IPS-18c (cell line): Measurements from ENCODE around the gene GTF3C4.
A peak's percentile ranks its signal among the peaks of the same experiment; 100 is the strongest.

ENCODE experiments used
- H3K4me3 ChIP-seq: 2 replicates; pipeline ENCODE4 v1.7.0; 2013; ENCODE audit warnings: low read depth, mild to moderate bottlenecking, low read length, moderate library complexity; ENCODE audit not compliant: insufficient read depth
- H3K9me3 ChIP-seq: one replicate; pipeline ENCODE4 v1.6.1; 2013; ENCODE audit warnings: mild to moderate bottlenecking, low read length, moderate library complexity; ENCODE audit not compliant: control insufficient read depth, insufficient read depth

The GTF3C4 gene, protein sequence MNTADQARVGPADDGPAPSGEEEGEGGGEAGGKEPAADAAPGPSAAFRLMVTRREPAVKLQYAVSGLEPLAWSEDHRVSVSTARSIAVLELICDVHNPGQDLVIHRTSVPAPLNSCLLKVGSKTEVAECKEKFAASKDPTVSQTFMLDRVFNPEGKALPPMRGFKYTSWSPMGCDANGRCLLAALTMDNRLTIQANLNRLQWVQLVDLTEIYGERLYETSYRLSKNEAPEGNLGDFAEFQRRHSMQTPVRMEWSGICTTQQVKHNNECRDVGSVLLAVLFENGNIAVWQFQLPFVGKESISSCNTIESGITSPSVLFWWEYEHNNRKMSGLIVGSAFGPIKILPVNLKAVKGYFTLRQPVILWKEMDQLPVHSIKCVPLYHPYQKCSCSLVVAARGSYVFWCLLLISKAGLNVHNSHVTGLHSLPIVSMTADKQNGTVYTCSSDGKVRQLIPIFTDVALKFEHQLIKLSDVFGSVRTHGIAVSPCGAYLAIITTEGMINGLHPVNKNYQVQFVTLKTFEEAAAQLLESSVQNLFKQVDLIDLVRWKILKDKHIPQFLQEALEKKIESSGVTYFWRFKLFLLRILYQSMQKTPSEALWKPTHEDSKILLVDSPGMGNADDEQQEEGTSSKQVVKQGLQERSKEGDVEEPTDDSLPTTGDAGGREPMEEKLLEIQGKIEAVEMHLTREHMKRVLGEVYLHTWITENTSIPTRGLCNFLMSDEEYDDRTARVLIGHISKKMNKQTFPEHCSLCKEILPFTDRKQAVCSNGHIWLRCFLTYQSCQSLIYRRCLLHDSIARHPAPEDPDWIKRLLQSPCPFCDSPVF

DNA sequence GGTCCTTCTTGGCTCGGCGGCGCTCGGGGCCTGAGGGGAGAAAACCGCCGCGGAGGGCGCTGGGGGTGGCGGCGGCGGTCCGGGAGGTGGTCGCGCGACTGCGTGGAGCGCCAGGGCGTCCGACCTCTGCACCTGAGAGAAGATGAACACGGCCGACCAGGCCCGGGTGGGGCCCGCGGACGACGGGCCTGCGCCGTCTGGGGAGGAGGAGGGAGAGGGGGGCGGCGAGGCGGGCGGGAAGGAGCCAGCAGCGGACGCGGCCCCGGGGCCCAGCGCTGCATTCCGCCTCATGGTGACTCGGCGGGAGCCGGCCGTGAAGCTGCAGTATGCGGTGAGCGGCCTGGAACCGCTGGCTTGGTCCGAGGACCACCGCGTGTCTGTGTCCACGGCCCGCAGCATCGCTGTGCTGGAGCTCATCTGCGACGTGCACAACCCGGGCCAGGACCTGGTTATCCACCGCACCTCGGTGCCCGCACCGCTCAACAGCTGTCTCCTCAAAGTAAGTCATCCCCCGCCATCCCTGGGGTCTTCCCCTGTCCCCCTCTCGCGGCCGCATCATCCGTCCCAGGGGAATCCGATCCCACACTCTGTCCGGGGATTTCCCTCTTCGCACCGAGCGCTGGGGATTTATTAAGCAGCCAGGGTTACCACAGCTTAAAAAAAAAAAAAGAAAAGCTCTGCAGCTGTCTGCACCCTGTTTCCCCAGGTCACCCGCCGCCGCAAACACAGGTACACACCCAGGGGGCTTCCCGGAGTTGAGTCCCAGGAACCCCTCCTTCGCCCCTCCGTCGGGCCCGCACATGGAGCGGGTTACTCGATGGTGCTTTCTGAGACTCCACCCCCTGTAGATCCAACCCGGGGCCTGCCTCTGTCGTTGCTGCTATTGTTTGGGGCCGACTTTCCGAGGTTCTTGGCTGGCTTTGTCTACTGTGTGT lies at the start of gene GTF3C4:
Gene GTF3C4, plus strand, starts transcription at position 8 of the 935 bp plus-strand sequence. Its CDS starts 135 bp downstream, at position 143.
- H3K4me3 ChIP-seq: peak within 1 kb of the TSS; percentile 96

DNA sequence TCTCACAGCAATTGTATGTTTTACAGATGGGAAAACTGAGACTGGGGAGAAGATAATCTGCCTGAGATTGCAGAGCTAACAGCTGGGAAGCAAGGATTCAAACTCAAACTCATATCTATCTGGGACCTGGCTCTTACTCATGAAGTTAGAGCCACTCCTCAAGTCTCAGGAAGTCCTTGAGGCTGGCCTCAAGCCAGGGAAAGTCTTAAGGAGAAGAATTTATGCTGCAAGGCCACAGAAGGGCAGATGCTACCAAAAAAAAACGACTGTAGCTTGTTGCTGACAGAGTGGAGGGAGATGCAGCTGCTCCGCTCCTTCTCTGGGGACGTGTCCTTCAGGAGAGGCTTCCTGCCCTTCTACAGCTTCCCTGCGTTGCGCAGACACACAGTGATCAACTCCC lies 48.1 kb upstream of the GTF3C4 start:
- Histone ChIP-seq H3K4me3 (no peak overlapping the region), H3K9me3 (no peaks in the 10 kb centered on the region)

More for the DNA sequence above, at the start of gene GTF3C4:
- no peaks in the 10 kb centered on the region for H3K9me3 ChIP-seq

DNA sequence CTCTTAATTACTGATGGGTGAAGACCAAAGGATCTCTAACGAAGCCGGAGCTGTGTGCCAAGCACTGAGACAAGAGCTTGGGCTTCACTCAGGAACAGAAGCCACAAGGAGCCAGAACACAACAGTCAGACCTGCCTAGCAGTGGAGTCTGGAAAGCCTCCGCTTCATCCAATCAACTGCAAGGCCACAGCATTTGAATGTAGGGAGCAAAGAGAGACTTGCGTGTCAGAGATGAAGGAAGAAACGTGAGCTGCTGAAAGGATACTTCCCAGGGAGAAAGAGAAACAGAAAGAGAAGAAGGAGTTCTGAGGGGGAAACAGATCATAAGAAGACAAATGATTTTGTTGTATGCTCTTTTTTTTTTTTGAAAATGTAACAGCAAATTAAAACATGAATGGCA lies 44.0 kb upstream of the GTF3C4 start:
- H3K9me3 ChIP-seq: no peaks in the 10 kb centered on the region
- no peak overlapping the region for H3K4me3 ChIP-seq

DNA sequence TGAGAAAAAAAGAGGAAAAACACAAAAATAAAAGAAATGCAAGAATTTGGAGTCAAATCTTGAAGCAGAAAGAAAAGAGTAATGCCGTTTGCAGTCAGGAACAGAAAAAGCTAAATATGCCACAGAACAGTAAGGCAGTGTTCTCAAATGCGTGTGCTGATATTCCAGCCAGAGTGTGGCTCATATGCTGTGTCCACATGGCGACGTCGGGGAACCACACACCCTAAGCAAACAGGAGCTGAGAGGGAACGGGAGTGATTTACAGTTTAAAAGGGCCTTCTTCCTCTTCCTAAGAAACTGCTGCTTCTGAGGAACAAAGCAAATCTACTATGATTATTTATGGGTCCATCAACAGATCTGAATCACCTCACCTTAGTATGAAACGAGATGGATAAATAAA lies 43.2 kb upstream of the GTF3C4 start:
- Histone ChIP-seq H3K4me3 (no peak overlapping the region), H3K9me3 (no peaks in the 10 kb centered on the region)

DNA sequence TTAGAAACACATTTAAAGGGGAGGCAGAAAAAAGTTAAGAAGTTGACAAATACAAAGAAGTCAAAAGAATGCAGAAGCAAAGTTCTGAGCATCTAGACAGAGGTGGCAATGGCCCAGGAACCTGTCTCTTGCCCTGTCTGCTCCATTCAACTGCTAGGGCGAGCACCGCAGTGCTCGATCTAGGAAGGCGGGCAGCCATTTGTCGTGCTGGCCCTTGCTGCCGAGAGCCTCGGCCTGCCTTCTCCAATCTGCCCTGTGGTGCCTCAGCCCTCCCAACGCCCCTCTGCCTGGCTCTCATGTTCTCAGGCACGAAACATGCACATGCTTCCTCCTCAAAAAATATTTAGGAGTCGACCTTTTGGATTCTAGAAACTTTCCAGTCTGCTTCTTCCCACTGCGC lies 42.7 kb upstream of the GTF3C4 start:
- no peak overlapping the region for H3K4me3 ChIP-seq
- H3K9me3 ChIP-seq: no peaks in the 10 kb centered on the region

DNA sequence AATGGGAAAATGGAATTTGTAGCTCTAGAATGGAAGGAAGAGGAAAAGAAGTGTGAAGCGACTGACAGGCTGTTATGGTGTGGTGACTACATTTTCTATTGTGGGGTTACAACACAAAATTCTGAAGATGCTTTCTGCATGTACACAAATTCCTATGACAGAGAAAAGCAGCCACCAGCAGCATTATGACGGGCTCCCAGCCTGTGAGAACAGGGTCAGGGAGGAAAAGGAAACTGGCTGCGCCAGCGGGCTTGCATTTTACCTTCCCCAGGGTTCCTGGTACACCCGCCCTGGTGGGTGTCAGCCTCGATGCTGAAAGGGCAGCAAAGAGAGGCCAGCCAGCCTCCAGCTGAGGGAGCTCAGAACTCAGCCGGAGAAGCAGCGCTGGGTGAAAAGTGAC lies 41.5 kb upstream of the GTF3C4 start:
- Histone ChIP-seq H3K4me3 (no peak overlapping the region), H3K9me3 (no peaks in the 10 kb centered on the region)

DNA sequence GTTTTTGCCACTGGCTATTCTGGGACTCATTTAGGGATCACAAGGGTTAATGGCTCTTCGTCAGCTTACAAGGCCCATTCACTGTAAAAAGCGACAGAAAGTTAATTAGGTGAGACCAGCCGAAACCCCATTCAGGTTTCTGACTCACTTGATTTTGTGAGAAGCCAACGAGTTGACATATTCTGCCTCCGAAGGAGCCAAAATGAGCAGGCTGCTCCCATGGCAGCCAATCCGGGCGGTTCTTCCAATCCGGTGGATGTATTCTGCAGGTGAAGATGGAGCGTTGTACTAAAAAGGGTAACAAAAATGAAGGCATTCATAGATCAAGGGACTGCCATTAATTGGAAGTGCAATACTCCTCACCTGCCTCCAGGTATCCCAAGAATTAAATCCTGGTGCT lies 40.1 kb upstream of the GTF3C4 start:
- Histone ChIP-seq H3K9me3 (no peaks in the 10 kb centered on the region), H3K4me3 (no peak overlapping the region)

DNA sequence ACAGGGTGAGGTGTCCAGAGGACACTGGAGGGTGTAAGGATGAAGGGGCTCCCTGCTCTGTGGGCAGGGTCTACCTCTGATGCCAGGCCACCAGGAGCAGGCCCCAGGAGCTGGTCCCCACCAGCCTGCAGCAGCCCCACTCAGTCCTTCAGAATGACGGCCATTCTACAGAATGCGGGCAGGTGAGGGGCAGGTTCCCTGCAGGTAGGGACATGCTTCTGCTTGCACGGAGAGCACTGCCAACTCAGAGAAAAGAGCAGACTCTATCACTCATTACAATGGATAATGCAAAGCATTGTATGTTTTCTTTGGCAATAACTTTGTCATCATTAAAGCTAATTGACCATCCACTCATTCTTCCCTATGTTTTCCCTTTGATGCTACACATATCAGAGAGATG lies 39.5 kb upstream of the GTF3C4 start:
- H3K9me3 ChIP-seq: no peaks in the 10 kb centered on the region

DNA sequence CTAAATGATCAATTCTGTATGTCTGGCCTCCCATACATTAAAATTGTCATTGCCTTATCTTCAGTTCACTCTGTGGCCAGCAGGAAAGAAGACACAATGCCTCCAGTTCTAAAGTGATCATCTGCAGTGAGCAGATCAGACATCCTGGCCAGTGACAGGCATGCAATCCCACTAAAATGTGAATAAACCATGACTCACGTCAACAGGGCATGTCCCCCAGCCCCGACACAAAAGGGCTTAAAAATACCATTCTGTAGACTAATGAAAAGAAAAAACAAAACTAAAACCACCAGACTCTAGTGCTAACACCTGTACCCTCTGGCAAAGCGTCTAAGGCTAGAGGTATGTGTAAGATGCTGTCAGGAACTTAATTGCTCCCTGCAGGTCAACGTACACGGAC lies 39.0 kb upstream of the GTF3C4 start:
- Histone ChIP-seq H3K4me3 (no peak overlapping the region), H3K9me3 (no peaks in the 10 kb centered on the region)

More for the DNA sequence above, 39.5 kb upstream of the GTF3C4 start:
- H3K4me3 ChIP-seq: no peak overlapping the region

DNA sequence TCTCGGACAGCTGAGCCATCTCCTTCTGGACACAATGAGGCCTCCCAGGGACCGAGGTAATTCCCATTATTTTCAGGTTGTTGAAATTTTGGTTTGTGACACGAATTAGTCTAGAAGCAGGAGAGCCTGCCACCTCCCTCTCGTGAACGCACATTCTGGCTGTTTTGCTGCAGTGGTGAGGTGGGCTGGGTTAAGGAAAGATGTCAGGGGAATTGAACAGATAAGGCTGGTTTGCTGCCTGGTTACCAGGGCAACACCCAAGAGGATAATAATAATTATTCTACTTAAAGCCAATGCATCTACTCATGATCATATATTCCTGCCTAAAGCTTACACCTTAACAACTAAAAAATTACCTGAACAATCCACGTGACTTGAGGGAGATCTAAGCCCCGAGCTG lies 38.6 kb upstream of the GTF3C4 start:
- Histone ChIP-seq H3K9me3 (no peaks in the 10 kb centered on the region), H3K4me3 (no peak overlapping the region)

DNA sequence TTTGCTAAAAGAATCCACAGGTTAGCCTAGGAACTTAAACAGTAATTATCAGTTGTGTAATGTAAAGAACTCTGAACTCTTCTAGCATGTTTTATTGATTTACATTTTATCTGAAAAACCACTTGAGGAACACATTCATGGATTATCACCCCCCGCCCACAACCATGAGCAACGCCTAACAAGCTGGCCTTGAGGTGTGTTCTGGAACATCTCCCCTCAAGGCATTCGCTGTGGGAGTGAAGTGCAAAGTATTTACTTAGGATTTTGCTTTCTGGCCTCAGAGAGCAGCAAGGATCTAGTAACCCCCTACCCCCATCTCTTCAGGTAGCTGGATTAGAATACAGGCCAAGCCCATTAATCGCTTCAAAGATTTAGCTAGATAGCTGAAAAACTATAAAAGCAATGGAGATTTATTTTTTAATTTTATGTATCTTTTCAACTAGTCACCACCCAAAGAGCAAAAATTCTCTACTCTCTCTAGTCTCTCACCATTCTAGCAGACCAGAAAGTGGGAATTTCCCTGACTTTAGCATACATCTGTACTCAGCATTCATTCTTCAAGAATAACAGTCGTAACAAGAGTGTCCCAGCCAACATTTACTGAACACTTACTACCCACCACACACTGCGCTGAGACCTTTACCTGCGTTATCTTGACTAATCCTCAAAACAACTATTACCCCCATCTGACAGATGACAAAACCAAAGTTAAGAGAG lies 37.7 kb upstream of the GTF3C4 start:
- Histone ChIP-seq H3K4me3 (no peak overlapping the region), H3K9me3 (no peaks in the 10 kb centered on the region)

DNA sequence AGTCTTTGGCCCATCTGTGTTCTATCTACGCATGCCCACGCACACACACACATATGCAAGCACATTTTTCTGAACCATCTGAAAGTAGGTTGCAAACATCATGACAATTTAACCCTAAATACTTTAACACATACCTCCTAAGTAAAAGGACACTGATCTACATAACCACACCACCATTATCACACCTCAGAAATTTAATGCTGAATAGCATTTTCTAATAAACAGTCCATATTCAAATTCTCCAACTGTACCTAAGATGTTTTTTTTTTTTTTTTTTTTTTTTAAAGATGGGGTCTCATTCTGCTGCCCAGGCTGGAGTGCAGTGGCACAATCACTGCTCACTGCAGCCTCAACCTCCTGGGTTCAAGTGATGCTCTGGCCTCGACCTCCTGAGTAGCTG lies 35.9 kb upstream of the GTF3C4 start:
- no peaks in the 10 kb centered on the region for H3K9me3 ChIP-seq
- no peak overlapping the region for H3K4me3 ChIP-seq

DNA sequence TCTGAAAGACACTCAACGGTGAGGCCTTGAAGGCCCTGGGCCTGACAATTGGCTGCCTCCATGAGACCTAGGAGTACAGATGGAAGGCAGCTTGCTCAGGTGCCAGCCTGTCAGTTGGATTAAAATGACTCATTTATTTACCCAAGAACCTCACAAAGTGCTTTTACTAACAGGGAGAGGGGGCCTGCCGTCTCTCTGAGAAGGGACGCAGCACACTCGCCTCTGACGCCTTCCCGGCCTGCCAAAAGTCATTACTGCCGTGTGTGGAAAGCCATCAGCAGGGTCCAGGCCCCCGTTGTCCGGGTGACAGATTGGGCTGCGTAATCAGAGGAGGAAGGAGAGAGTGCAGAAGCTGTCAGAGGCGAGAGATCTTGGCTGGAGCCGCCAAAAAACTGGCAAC lies 32.9 kb upstream of the GTF3C4 start:
- Histone ChIP-seq H3K4me3 (no peak overlapping the region), H3K9me3 (no peaks in the 10 kb centered on the region)

DNA sequence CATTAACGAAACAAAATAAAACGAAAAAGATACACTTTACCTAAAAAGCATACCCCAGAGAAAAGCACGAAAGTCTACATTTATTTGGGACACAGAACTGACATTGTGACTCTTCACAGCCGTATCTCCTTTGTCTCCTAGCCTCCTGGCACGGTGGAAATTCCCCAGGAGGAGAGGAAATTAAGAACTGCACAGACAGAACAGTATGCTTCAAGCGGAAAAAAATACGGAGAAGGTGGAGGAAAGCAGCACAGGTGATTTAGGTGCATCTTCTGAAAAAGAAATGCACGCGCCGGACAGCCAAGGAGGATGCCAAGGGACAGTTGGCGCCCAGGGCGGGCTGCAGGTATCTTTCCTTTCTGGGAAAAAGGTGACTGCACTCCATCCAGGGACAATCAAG lies 32.5 kb upstream of the GTF3C4 start:
- Histone ChIP-seq H3K9me3 (no peaks in the 10 kb centered on the region), H3K4me3 (no peak overlapping the region)

DNA sequence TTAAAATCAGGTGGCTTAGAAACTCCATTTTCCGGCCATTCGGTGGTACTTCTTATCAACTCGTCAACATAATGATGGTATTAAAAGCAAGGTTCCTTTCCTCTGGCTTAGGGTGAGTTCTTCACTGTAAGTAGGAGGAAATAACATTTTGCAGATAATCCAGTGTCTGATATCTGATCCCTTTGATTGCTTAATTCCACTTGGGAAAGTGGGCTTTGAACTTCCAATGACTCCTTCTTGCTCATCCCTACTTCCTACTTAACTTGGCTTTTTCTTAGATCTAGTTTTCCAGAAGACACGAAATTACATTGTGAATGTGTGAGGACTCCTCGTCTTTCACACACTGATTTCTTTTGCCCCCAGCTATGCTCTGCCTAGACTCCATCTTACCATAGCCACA lies 32.0 kb upstream of the GTF3C4 start:
- Histone ChIP-seq H3K4me3 (no peak overlapping the region), H3K9me3 (no peaks in the 10 kb centered on the region)

DNA sequence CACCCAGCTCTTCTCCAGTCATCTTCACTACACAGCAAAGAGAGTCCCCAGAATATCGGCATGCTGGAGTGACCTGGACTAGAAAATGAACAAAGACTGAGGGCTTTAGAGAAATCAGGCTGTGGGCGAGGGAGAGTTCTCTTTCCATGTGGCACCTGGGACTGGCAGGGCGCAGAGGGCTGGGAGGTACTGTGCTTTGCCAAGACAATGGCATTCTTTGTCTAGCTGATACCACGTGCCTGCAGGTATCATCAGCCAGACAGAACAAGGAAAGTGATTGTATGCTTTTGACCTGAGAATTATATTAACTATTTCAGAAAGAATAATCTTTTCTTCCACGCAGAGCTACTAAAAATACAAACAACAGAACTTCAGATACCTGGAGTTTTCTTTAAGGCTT lies 30.9 kb upstream of the GTF3C4 start:
- H3K9me3 ChIP-seq: no peaks in the 10 kb centered on the region
- no peak overlapping the region for H3K4me3 ChIP-seq

DNA sequence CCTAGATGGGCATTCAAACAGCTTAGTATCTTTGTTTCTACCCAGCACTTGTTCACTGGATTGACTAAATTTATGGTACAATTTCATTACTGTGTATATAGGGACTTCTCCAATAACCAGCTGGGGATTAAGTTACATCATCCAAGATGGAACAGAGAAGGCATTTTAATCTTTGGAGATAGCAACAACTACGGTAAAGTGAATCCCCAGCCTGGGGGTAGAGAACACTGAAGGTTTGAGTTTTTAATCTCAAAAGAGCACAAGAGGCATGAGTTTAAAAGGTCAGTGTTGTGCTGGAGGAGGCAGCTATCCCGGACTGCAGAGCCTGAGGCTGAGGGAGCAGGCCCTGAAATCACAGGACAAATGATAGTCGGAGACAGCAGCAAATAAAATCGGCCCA lies 29.0 kb upstream of the GTF3C4 start:
- H3K4me3 ChIP-seq: no peak overlapping the region
- no peaks in the 10 kb centered on the region for H3K9me3 ChIP-seq
